ENCODE results near the gene HIPK1. TPM values are rescaled to one million over a fixed set of nuclear protein-coding genes. Genes with fewer than 3 reads are reported as not detected.

Gene HIPK1
- total and polyA plus RNA-seq, 2 of the 13 experiments (the other 11 are each of a cell fraction or from before 2014, with no cell fraction given): 20.8 to 33.4 TPM

GRCh38 chr1:113928941-113929749, at the start of gene HIPK1 (continued):
- TF ChIP-seq MTA1 (CRISPR knock-in tag; IDR thresholded peaks at IDR 0.05; ENCODE audit: borderline replicate concordance) (peak; percentile 90), PHF21A (CRISPR knock-in tag; IDR thresholded peaks at IDR 0.05) (peak; percentile 83), CEBPG (CRISPR knock-in tag; IDR thresholded peaks at IDR 0.05) (peak; percentile 55; the same call in 1 of the 2 replicates), BCL6 (CRISPR knock-in tag; IDR thresholded peaks at IDR 0.05) (peak; percentile 49), HOXD1 (CRISPR knock-in tag; IDR thresholded peaks at IDR 0.05) (0 out of 2 replicates have a peak, but pooled peaks have one; percentile 78), SP2 (CRISPR knock-in tag; IDR thresholded peaks at IDR 0.05) (peak; percentile 81), CHD4 (IDR thresholded peaks at IDR 0.05; ENCODE audit: borderline replicate concordance, low read length) (no peak), SATB2 (CRISPR knock-in tag; IDR thresholded peaks at IDR 0.05) (no peak), ZNF724P (CRISPR knock-in tag; IDR thresholded peaks at IDR 0.05; ENCODE audit: borderline replicate concordance) (peak; percentile 79; the same call in 1 of the 2 replicates), DBP (CRISPR knock-in tag; IDR thresholded peaks at IDR 0.05; ENCODE audit: not compliant biosample characterization) (no peak), ZNF414 (CRISPR knock-in tag; IDR thresholded peaks at IDR 0.05) (0 out of 2 replicates have a peak, but pooled peaks have one; percentile 62), RCOR2 (CRISPR knock-in tag; IDR thresholded peaks at IDR 0.05) (0 out of 2 replicates have a peak, but pooled peaks have one; percentile 32), ZBTB14 (CRISPR knock-in tag; IDR thresholded peaks at IDR 0.05) (peak; percentile 84), PRPF4 (IDR thresholded peaks at IDR 0.05; ENCODE audit: low read depth, low read length, poor library complexity, severe bottlenecking) (no peak), ZNF792 (CRISPR knock-in tag; IDR thresholded peaks at IDR 0.05) (0 out of 2 replicates have a peak, but pooled peaks have one; percentile 33), CC2D1A (CRISPR knock-in tag; IDR thresholded peaks at IDR 0.05) (peak; percentile 57; the same call in 1 of the 2 replicates), ZNF839 (CRISPR knock-in tag; IDR thresholded peaks at IDR 0.05; ENCODE audit: borderline replicate concordance) (no peak), NFATC3 (CRISPR knock-in tag; IDR thresholded peaks at IDR 0.05) (no peak), MXI1 (IDR thresholded peaks at IDR 0.05; ENCODE audit: borderline replicate concordance, low read depth, low read length) (peak; percentile 72; the same call in 1 of the 3 replicates), ZNF781 (CRISPR knock-in tag; IDR thresholded peaks at IDR 0.05; ENCODE audit: borderline replicate concordance, not compliant biosample characterization) (peak; percentile 33), TEAD3 (CRISPR knock-in tag; optimal IDR thresholded peaks at IDR 0.05; ENCODE audit: borderline replicate concordance) (peak; percentile 83), HMG20A (CRISPR knock-in tag; IDR thresholded peaks at IDR 0.05; ENCODE audit: borderline replicate concordance) (0 out of 2 replicates have a peak, but pooled peaks have one; percentile 28), ZBTB7B (CRISPR knock-in tag; IDR thresholded peaks at IDR 0.05) (peak; percentile 74), HNRNPUL1 (IDR thresholded peaks at IDR 0.05; ENCODE audit: low read depth, low read length) (no peak), ZNF580 (CRISPR knock-in tag; IDR thresholded peaks at IDR 0.05; ENCODE audit: borderline replicate concordance, low read depth) (peak; percentile 56; the same call in 1 of the 2 replicates), ZNF576 (CRISPR knock-in tag; IDR thresholded peaks at IDR 0.05) (no peak), E2F1 (CRISPR knock-in tag; IDR thresholded peaks at IDR 0.05) (peak; percentile 82)
